Activated CD4-positive, alpha-beta T cell treated with anti-CD3 and anti-CD28 coated beads, Interleukin-2, amount 50 U/mL, for 1 hour (primary cell): ENCODE measurements around the gene CCP110.
A peak's percentile ranks its signal among the peaks of the same experiment; 100 is the strongest.
"Not testable (repeated sequence)": the region's sequence is repeated elsewhere in the genome, so short reads cannot be mapped to it uniquely, and the experiment has no call there.

Source experiments
- DNase-seq: peaks from one replicate; pipeline ENCODE4 v3.0.0-alpha.2; 2020

Gene CCP110

GRCh38 chr16:19513377-19514053 lies 10.2 kb upstream of the CCP110 start:
- no peak for DNase-seq

GRCh38 chr16:19515757-19516156 lies 8.0 kb upstream of the CCP110 start:
- DNase-seq, result no peak

DNA sequence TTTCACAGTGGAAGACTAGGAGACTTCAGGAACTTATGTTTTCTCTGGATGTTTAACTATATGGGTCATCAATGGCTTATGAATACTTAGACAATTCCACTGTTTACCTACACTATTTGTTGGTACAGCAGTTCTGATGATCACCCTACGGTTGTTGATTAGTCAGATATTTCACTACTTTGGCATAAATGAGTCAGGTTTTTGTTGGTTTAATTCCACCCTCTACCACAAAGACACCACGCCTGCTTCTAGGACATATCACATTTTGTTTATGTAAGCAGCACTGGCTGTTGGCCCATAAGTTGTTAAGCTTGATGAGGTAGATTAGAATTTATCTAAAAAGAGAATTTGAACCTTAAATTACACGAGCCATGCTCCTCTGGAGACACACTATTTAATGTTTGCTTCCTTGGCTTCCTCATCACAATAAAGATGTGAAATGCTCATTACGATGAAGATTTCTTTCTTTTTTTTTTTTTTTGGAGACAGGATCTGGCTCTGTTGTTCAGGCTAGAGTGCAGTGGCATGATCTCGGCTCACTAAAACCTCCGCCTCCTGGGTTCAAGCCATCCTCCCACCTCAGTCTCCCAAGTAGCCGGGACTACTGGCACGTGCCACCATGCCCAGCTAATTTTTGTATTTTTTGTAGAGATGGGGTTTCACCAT lies 6.2 kb upstream of the CCP110 start:
- DNase-seq, result no peak

- no peak for DNase-seq
Measured at GRCh38 chr16:19518388-19518787, 5.4 kb upstream of the CCP110 start.

DNA sequence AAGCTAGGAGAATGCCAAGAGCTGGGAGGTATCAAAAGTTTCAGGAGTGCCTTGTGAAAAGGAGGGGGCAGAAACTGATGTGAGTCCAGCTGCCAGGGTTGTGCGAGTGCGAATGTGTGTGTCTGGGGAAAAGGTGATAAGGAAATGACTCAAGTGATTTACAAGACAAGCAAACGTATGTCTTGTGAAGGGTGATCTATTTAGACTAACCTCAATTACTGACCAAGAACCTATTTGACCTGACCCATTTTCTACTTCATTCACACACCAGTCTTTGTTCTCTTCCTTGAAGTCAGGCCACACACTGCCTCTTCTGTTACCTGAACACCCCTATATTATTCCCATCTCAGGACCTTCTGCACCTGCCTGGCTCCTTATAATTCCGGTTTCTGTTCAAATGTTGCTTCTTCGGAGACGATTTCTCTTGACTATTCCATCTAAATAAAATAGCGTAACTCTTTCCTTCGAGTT lies 2.8 kb upstream of the CCP110 start:
- DNase-seq, result no peak

- peak; percentile 94 for DNase-seq
Measured at GRCh38 chr16:19521471-19522396, 2.0 kb upstream of the CCP110 start, which contains the start of gene GDE1. TSS of gene GDE1 (minus strand) at chr16:19522098. CDS start at chr16:19521964, 134 bp downstream.

GRCh38 chr16:19522397-19522732 lies 1.4 kb upstream of the CCP110 start:
- no peak for DNase-seq

DNA sequence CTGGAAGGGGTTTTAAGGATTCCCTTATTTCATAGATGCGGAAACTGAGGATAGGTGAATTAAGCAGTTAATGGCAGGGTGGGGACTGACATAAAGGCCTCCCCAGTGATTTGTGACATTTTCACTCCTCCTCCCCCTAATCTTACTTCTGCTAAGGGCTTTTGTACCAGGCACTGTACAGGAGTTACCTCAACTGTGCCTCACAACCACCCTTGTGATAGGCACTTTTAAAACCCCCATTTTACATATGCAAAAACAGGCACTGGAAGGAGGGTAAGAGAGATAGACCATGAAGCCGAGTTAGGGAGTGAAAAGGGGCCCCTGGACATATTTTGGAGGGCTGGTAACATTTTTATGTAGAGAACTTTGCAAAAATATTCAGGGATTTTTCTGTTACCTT lies 982 bp upstream of the CCP110 start:
- no peak for DNase-seq

DNA sequence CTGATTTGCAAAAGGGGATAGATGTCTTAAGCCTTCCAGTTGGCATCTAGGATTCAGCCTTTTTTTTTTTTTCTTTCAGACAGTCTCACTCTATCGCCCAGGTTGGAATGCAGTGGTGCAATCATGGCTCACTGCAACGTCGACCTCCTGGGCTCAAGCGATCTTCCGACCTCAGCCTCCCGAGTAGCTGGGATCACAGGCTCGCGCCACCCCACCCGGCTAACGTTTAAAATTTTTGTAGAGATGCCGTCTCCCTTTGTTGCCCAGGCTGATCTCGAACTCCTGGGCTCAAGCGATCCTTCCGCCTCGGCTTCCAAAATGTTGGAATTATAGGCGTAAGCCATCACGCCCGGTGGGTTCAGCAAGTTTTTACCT lies 571 bp upstream of the CCP110 start:
- DNase-seq, result no peak

DNA sequence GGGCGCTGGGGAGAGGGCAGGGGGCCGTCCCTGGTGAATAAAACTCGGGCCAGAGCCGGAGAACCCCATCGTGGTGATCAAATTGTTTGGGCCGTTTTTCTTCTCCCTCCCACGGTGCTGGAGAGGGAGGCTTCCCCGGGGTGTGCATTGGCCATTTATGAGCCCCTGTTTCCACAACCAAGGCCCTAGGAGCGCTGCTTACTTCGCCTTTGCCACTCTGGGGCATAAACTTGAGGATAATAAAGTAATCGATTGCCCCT lies 544 bp downstream of the CCP110 start:
- DNase-seq, result no peak

DNA sequence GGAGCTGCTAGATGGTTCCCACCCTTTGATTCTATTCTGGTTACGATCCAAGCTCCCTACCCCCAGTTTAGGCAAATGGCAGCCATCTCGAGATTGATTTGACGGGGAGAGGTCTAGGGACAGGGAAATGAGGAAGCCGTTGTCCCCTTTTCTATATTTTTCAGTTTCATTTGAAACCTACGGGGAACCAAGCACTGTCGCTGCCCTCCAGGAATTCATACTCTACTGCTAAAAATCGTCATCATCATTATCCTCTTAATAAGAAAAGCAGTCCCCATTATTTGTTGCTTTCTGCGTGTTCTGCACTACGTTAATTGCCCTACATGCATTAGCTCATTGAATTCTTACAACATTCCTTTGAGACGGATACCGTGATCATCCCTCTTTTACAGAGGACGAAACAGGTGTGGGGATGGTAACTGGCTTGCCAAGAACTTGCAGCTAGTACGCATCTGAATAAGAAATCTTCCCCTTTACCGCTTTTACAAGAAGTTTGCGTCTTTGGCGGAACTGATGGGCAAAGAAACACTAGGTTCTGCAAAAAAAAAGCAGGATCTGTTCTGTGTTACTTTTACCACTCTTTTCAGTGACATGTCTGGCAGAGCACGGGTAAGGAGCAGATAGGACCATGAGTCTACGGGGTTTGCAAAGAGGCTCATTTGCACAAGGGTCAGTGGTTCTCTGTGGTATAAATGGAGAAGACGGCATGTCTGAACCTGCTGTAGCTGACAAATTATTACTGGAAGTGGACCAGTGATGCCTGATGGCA lies 1.1 kb downstream of the CCP110 start:
- DNase-seq, result no peak

- no peak for DNase-seq
Measured at GRCh38 chr16:19525385-19525723, 1.6 kb downstream of the CCP110 start.

DNA sequence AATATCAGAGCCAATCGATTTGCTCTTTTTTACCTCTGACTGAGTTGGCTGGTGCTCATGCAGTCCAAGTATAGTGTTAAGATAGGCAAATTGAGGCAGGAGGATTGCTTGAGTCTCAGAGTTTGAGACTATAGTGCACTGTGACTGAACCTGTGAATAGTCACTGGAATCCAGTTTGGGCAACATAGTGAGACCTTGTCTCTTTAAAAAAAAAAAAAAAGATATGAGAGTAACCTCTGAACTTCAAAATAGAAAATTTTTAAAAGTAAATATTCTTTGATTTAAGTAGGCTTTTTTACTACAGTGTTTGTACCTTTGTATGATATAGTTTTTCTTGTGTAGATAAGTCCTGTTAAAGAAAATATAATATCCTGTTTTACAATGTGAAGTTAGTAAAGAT lies 3.4 kb downstream of the CCP110 start:
- DNase-seq, result no peak

DNA sequence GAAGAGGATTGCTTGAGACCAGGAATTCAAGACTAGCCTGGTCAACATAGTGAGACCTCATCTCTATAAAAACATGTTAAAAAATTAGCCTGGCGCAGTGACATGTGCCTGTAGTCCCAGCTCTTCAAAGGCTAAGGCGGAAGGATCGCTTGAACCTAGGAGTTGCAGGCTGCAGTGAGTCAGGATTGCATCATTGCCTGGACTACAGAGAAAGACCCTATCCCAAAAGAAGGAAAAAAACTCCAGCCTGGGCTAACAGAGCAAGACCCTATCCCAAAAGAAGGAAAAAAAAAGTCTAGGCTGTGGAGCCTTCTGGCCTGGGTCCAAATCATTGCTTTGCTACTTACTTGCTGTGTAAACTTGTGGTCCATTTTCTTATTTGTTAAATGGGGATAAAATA lies 4.9 kb downstream of the CCP110 start:
- no peak for DNase-seq

DNA sequence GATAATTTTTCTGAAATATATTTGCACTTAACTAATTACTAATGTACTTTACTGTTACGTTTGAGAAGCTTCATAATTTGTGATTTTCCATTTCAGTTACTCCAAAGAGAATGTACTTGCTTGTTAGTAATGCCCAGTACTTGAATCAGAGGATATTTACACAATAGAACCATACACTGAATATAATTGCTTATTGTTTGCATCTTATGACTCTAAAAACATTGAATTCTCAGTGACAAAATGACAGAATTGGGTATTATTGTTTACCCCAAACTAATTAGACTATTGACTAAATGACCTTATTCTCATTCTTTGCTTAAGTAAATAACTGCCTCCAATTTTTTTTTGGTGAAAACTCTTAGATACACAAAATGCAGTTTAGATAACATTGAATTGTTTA lies 8.9 kb downstream of the CCP110 start:
- DNase-seq, result no peak

DNA sequence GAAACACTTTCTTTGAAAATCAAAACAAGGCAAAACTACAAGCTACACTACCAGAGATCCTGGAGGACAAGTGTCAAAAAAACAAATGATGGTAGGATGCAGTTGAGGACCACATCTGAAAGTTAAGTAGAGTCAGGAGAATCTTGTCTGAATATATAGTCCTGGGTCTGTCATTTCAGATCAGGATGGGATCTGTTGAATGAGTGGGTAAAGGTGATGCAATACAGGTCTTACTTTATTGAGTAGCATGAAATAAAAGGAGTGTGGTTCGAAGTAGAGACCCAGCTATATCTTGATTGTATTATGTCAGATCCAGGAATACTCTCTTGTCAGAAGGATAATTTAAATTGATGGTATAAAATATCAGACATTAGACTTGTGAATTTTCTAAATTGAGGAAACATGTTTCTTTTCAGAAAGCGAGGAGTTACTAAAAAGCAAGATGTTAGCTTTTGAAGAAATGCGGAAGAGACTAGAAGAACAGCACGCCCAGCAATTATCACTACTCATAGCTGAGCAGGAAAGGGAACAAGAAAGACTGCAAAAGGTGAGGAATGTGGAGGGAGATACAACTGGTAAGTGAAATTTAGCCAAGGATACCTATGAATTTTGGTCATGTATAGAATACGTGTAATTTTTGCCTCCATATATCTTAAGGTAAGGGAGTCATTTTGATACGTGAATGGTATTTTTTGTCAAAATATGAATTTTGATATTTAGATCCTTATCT lies 16.7 kb downstream of the CCP110 start:
- no peak for DNase-seq

DNA sequence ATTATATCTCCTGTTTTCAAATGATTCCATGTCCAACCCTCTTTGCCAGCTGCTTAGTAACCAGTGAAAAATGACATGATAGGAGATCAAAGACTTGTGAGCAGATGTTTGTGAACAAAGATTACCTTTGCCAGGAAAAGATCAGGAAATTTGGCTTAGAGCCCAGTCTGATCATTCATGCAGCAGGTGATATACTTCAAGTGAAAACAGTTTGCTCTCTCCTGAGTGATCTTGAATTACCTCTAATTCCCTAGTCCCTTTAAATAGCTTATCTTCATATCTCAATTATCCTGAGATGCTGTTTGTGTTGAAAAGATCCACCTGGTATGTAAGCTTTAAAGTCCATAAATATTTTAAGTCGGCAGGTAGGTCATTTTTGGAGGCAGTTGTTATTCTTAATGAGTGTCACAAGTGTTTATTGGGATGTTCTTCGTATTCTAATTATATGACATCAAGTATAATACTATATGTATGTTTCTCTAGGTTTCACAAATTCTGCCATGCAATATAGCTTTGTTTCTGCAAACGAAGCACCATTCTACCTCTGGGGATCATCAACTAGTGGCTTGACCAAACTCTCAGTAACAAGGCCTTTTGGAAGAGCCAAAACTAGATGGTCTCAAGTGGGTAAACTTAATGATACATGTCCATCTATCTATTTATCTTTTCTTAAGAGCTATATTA lies 18.5 kb downstream of the CCP110 start:
- no peak for DNase-seq

- not testable (repeated sequence) for DNase-seq
Measured at GRCh38 chr16:19543278-19543996, 19.7 kb downstream of the CCP110 start.

- DNase-seq, result no peak
Measured at GRCh38 chr16:19548144-19548543, 24.4 kb downstream of the CCP110 start.

- no peak for DNase-seq
Measured at GRCh38 chr16:19549673-19550072, 25.9 kb downstream of the CCP110 start.

GRCh38 chr16:19555186-19555937 lies 31.6 kb downstream of the CCP110 start, which contains the start of gene VPS35L:
TSS of gene VPS35L (plus strand) at chr16:19555703. CDS start at chr16:19555730, 27 bp downstream.
- peak; percentile 97 for DNase-seq
